HG02938 (cell line): ENCODE results near the gene ATP1A3.
"Not testable (repeated sequence)": the region's sequence is repeated elsewhere in the genome, so short reads cannot be mapped to it uniquely, and the experiment has no call there.

ENCODE experiments used
- ATAC-seq: cut with Tn5 transposase; IDR thresholded peaks from one replicate; pipeline ENCODE4 v1.9.1; 2021; ENCODE audit warnings: mild to moderate bottlenecking, moderate library complexity; ENCODE audit not compliant: unreplicated experiment

ATP1A3 gene

DNA sequence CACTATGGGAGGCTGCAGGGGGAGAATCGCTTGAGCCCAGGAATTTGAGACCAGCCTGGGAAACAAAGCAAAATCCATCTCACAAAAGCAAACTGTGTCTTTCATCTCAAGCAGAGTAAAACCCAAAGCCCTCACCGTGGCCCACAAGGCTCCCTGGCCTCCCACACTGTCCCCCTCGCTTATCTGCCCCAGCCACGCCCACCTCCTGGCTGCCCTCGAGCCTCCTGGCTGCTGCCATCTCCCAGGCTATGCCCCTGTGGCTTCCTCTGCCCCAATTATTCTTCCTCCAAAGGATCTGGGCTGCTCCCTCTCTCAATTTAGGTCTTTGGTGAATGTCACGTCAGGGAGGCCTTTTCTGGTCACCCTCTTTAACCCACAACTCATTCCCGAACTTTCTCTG lies 38.5 kb downstream of the ATP1A3 start:
- no peak for ATAC-seq

DNA sequence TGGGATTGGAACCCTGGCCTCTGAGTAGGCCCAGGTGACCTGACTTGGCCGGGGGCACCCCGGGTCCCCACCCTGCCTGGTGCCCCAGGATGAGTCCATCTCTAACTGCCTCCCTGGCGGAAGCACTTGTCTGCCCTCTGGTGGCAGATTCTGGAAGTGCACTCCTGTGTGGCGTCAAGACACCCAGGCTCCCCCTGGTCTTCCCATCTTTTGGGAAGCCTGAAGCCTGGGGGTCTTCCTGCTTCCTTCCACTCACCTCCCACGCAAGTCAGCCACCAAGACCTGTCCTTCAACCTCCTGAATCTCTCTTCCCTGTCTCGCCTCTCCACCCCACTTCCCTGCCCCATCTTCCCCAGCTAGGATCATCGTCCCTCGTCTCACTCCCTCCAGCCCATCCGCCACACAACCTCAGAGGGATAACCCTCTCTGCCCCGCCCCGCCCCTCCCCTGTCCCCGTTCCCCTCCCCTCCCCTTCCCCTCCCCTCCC lies 42.3 kb downstream of the ATP1A3 start:
- ATAC-seq: no peak

DNA sequence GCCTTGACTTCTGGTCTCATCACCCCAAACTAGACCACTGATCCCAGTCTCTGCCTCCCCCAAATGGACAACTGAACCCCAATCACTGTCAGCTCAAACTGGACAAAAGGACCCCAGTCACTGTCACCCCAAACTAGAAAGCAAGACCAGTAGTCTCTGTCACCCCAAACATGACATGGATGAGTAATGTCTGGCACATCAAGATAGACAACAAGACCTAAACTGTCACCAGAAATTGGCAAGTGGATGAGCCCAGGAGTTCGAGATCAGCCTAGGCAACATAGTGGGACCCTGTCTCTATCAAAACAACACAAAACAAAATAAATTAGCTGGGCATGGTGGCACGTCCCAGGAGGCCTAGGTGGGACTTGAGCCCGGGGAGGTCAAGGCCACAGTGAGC lies 46.9 kb downstream of the ATP1A3 start:
- no peak for ATAC-seq

DNA sequence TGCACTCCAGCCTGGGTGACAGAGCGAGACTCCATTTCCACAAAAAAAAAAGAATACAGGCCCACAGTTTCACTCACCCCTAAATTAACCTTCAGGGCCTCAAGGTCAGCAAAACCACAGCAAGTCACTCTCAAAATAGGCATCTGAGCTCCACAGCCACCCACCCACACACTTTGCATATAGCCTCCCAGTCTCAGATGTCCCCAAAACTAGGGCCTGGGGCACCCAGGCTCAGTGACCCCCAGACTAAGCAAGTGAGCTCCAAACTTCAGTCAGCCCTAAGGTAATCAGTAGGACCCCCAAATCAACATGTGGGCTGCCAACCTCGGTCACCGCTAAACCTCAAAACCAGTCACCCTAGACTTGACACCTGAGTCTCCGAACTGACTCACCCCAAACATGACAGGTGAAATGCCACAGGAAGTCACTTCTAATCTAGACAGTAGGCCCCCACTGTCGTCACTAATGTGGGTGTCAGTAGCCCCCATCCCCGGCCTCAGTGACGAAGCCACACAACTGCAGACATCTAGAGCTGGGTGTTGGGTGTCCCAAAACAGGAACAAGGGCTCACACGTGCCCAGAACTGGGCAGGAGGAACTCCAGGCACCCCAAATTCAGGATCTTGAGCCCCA lies 48.8 kb downstream of the ATP1A3 start:
- ATAC-seq: peak; percentile 86

DNA sequence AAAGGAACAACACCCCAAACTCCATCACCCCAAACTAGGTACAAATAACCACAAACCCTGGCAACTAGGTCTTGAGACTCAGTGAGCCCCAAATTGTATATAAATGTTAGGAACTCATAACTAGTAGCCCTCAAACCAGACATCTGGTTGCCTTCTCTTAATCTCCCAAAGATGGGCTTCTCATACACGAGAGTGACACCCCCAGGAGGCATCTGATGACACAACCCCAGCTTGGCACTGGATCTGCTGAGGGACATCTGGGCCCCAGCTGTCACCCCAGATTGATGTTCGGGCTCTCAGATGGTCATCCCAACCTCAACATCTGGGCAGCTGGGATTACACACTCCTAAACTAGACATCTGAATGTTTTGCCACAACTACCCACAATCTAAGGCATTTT lies 49.7 kb downstream of the ATP1A3 start:
- no peak for ATAC-seq

DNA sequence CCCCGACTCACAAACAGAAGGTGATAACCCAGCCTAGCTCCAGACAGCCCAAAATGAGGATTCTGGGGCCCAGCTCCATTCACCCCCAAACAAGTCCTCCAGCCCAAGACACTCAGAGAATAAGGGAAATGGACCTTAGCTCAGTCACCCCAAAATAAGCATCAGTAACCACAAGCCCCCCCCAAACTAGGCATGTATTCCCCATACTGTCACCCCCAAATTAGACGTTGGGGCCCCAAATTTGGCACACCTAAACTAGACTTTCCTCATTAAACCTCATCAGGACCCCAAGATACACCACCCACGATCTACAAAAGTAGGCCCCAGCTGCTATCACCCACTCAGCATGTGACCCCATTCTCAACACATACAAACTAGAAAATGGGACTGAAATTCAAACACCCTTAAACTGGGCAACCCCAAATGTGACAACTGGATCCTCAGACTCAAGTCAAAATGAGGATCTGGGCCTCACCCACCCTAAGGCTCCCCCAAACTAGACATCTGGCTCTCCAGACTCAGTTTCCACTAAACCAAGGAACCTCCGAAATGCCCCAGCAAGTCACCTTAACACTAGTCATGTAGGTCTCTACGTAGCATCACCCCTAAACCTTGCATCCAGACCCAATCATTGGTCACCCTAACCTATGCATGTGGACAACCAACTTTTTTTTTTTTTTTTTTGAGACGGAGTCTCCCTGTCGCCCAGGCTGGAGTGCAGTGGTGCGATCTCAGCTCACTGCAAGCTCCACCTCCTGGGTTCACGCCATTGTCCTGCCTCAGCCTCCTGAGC lies 52.4 kb downstream of the ATP1A3 start:
- ATAC-seq: no peak

DNA sequence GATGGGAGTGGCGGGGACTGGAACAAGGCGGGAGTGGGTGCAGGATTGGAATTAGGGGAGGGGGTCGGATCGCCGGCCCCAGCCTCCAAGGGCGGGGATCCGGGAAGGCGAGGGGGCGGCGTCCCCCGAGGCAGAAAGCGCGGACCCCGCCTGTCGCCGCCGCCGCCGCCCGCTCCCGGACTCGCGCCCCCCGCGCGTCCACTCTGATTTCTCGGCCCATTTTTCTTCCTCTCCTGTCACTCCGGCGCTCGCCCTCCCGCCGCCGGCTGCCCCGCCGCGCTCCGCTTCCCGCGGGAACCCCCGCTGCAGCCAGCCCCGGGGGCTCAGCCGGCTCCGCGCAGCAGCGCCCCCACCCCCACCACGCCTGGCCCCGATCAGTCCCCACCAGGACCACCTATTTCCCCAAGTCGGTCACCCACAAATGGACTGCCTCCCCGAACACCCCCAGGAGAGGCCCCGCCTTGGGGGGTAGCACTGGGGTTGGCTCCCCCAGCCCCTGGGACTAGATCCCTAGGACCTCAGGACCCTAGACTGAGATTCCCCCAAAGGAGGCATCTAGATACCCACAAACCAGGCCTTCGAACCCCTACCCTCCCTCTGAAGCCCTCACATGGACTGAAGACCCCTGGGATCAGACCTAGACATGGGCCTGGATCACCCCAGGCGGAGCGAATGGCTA lies 53.2 kb downstream of the ATP1A3 start:
- no peak for ATAC-seq

DNA sequence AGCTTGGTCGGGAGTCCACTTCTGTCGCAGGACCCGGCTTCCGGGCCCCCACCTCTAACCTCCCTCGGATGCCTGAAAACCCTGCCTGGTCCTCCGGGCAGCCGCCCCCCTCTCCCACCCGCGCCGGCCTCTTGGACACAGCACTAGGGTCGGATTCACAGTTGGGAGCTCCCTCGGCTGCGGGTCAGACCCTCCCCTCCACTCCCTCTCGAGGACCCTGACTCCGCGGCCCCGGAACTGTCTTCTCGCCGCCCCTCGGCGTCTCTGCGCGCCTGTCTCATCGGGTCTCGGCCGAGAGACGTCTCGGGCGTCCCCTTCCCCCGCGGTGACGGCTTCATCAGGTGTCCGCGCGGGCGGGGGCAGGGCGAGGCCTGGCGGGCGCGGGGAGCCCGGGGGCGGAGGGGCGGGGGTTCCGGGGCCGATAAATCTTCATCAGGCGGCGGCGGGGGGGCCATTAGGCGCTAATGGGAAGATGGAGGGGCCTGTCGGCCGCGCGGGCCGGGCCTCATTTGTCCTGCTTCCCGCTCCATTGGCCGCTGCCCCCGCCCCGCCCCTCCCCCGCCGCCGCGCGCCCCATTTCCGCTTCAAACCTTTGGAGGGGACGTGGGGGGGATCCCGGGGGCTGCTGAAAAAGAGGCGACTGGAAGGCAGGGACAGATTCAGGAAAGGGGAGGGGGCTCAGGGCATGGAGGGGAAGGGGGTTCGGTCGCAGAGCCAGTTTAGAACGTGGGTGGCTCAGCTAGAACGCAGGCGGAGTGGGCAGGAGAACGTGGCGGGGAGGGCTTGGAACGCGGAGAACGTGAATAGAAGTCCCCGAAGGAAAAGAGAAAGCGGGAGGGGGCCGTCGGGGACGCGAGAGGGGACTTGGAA lies 53.9 kb downstream of the ATP1A3 start:
- no peak for ATAC-seq

DNA sequence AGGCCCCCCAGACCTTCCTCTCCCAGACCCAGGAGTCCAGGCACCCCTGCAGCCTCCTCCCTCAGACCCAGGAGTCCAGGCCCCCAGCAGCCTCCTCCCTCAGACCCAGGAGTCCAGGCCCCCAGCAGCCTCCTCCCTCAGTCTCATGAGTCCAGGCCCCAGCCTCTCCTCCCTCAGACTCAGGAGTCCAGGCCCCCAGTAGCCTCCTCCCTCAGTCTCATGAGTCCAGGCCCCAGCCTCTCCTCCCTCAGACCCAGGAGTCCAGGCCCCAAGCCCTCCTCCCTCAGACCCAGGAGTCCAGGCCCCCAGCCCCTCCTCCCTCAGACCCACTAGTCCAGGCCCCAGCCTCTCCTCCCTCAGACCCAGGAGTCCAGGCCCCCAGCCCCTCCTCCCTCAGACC lies 54.8 kb downstream of the ATP1A3 start:
- not testable (repeated sequence) for ATAC-seq

DNA sequence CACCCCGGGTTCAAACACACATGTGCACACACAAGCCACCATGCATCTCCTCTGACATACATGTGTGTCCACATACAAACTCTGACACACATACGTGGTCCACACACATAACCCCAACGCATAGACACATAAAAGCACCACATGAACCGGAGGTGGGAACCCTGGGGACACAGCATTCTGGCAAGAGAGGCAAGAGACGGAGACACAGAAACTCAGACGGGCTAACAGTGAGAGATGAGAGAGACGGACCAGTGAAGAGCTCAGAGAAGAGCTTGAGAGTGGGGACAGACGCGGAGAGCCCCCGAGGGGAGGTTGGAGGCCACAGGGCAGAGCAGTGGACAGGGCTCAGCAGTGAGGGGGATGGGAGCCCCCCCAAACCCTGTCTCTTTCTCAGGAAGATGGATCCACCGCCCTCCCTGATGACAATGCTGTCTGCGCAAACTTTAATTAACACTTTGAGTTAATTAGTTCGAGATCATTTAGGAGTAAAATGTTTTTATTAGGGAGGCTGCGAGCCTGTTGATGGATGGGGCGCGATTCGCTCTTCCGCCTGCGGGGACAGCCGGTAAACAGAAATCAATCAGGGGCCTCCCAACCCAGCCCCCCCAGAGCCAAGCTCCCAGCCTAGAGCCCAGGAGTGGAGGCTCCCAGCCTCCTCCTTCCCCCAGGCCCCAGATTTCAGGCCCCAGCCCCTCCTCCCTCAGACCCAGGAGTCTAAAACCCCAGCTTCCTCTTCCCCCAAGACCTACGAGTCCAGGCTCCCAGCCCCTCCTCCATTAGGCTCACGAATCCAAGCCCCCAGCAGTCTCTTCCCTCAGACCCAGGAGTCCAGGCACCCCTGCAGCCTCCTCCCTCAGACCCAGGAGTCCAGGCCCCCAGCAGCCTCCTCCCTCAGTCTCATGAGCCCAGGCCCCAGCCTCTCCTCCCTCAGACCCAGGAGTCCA lies 56.2 kb downstream of the ATP1A3 start:
- no peak for ATAC-seq

DNA sequence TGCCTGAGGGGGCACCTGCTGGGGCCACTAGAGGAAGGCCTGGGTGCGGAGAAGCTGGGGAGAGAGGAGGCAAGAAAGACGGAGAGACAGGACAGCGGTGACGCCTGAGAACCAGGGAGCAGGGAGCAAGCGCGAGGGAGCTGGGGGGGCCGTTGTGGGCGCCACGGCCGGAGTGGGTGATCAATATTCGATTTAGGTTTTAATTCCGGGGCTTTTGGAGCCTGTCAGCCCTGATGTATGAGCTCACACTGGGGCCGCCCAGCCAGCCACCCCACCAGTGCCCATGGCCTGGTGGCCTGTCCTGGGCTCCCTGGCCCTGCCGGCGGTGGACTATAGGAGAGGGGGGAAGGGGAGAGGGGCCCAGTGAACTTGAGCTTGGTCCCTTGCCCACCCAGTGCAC lies 57.1 kb downstream of the ATP1A3 start:
- no peak for ATAC-seq

DNA sequence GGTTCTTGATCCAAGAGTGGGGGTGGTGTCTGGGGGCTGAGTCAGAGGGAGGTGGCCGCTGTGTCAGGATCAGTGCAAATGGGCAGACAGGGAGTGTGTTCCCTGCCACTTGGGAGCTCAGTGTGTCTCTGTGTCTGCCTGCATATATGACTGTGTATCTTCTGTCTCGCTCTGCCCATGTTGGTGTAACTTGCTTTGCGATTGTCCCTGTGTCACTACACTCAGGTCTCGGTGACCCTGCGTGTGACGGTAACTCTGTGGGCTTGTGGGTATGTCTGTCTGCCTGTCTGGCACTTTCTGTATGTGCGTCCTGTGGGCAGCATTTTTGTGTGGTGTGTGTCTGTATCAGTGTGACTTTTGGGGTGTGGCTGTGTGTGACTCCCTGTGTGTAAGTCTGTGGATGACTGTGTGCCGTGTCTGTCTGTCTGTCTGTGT lies 57.6 kb downstream of the ATP1A3 start:
- no peak for ATAC-seq

DNA sequence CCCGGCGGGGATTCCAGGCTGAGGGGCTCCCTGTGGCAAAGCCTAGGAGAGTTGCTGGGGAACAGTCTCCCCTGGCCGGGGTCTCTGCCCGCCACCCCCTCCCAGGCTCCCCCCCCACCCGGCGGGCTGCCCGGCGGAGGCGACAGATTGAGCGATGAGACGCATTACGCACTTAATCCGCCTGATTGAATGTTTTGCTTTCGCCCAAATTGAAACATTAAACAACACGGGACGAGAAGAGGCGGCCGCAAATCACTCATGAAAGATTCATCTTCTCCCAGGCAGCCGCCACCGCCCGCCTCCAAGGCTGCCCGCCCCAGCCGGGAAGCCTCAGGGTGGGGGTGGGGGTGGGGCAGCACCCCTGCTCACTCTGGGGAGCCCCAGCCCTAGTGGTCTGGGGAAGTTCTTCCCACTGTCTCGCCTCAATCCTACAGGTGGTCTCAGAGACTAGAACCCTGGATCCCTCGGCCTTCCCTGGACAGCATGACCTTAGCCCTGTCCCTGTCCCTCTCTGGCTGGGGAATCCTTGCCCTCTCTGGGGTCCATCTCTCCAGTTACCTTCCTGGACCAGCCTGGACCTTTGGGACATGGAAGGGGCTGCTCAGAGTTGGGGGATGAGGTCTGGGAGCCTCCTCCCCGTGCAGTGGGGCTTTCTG lies 58.1 kb downstream of the ATP1A3 start:
- ATAC-seq: no peak

DNA sequence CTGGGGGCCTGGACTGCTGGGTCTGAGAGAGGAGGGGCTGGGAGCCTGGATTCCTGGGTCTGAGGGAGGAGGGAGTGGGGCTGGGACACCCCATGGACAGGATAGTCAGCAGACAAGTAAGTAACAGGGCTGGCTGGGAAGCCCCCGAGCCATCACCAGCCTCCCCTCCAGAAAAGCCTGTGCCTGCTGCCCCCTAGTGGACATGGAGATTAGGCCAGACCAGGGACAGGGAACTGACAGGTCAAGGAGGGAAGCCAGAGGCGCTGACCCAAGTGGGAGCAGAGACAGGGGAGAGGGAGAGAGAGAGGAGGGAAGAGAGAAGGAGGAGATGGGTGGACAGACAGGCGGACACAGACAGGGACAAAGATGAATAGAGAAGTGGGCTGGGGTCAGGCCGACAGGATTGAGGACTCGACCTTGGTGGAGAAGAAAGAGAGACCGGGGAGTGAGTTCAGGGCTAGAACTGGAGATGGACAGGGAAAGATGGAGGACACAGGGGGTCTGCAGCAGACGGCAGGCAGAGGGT lies 59.1 kb downstream of the ATP1A3 start:
- no peak for ATAC-seq

DNA sequence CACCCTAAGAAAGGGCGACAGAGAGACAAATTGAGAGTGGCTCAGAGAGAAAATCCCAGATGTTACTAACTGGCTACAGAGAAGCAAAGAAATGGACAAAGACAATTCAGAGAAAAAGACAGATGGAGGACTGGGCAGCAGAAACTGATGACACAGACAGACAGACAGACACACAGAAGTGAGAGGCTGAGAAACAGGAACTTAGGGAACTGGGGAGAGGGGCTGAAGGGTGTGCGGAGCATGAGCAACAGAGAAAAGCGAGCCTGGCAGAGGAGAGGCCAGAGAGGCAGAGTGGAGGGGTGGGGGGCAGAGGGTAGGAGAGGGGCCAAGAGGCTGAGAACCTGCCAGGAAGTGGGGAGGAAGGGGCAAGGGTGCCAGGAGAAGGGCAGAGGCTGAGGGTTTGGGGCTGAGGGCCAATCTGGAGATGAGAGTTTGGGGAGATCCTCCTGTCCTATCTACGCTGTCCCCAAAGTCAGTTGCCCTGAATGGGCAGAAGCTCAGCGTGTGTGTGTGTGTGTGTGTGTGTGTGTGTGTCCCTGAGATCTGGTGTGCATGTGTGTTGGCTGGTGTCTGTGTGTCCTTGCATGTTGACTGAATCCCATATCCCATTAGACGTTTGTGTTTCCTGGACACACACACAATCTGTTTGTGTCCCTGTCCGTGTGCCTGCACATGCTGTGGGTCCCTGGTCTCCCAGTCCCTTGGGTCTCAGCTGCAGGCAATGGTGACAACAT lies 60.2 kb downstream of the ATP1A3 start:
- ATAC-seq: no peak

DNA sequence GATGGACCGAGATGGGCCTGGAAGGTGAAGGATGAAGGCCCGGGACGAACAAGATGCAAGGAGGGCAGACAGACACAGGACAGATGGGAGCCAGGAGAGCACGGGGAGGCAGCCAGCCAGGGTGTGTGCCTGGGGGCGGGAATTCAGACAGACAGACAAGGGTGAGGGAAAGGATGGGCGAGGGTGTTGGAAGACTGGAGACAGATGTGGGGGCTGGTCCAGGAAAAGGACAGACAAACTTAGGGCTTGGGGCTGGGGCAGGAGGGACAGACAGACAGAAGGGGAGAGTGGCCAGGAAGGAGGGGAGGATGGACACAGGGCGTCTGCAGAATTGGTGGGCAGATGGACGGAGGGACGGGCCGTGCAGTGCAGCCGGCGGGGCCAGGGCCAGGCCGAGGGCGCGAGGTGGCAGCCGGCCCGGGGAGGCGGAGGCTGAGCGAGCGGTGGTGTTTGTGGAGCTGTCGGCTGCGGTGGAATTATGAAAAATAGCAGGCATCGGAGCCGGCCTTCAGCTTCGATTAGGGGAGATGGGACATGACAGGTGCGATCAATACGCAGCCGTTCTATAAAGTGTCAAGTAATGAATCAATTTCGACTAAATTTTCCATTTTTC lies 61.2 kb downstream of the ATP1A3 start:
- no peak for ATAC-seq

DNA sequence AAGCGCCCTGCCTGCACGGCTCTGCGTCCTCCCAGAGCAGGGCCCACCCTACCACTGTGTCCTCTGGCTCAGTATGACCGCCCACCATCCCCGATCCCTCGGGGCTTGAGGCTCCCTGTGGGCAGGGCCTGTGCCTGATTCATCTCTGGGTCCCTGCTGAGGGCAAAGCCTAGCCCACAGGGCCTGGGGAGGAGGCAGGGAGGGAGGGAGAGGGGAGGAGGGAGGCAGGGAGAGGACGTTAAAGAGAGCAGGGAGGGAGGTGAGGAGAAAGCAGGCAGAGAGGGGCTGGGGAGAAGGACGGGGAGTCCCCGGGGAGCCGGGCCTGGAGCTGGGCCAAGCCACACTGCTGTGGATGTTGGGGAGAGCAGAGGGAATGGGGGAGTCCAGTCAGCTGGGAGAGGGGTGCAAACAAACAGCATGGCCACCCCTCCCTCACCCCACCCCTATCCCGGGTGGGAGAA lies 61.7 kb downstream of the ATP1A3 start:
- no peak for ATAC-seq
